K562 (cell line): Measurements from ENCODE around the gene MYO16.

ENCODE experiments used
- ARID2 ChIP-seq: fragments of 450-650 bp; IDR thresholded peaks from 2 replicates; pipeline ENCODE4 v1.6.1; 2017; ENCODE audit warnings: antibody characterized with exemption, mild to moderate bottlenecking
- DPF2 ChIP-seq: fragments of 450-650 bp; IDR thresholded peaks from 2 replicates; pipeline ENCODE4 v1.6.1; 2016
- EGR1 ChIP-seq: fragments of 450-650 bp; conservative IDR thresholded peaks from 2 replicates; pipeline ENCODE4 v1.6.1; 2017; ENCODE audit warnings: mild to moderate bottlenecking
- FOXA1 ChIP-seq: fragments of 450-650 bp; IDR thresholded peaks from 2 replicates; pipeline ENCODE4 v1.6.1; 2016; ENCODE audit warnings: mild to moderate bottlenecking, borderline replicate concordance
- HMG20B ChIP-seq: fragments of 250-450 bp; sonication (Bioruptor Pico); IDR thresholded peaks from 2 replicates; pipeline ENCODE4 v1.5.0; 2021; ENCODE audit warnings: mild to moderate bottlenecking
- HNRNPH1 ChIP-seq: fragments of 200-400 bp; formaldehyde crosslinking; optimal IDR thresholded peaks from 2 replicates; pipeline ENCODE3; 2017; ENCODE audit warnings: low read depth, mild to moderate bottlenecking, low read length, moderate library complexity
- NFE2 ChIP-seq: IDR thresholded peaks from 2 replicates; pipeline ENCODE4 v1.6.1; 2014; ENCODE audit warnings: antibody characterized with exemption, low read depth
- NKRF ChIP-seq: fragments of 450-650 bp; IDR thresholded peaks from 2 replicates; pipeline ENCODE4 v1.6.1; 2016; ENCODE audit warnings: borderline replicate concordance
- OTX1 ChIP-seq: fragments of 450-650 bp; formaldehyde crosslinking; IDR thresholded peaks from 2 replicates; pipeline ENCODE4 v1.4.0; 2022; ENCODE audit warnings: mild to moderate bottlenecking
- PHB2 ChIP-seq: fragments of 450-650 bp; IDR thresholded peaks from 2 replicates; pipeline ENCODE4 v1.6.1; 2017; ENCODE audit warnings: low read depth
- POLR2A ChIP-seq: fragments of 450-650 bp; conservative IDR thresholded peaks from 2 replicates; pipeline ENCODE4 v1.6.1; 2016
- ZBTB5 ChIP-seq: fragments of 450-650 bp; IDR thresholded peaks from 2 replicates; pipeline ENCODE4 v1.6.1; 2017; ENCODE audit warnings: antibody characterized with exemption
- TF ChIP-seq, protein P1 (sequence below), 3 experiments: IDR thresholded peaks in 2 of 3; conservative IDR thresholded peaks in 1 of 3; 2 replicates each; pipeline ENCODE4 v1.5.1; 2011 to 2012; ENCODE audit warnings: low read length in 3 of 3, mild to moderate bottlenecking in 3 of 3, control low read depth in 2 of 3, improper control_type of control experiment in 1 of 3, inconsistent platforms in 1 of 3, low read depth in 1 of 3, mixed read lengths in 1 of 3, moderate library complexity in 1 of 3; ENCODE audit not compliant: insufficient read depth in 2 of 3

GRCh38 chr13:109090796-109091195 is 461.4 kb downstream of the MYO16 start:
- TF ChIP-seq PHB2 (no peak), ARID2 (no peak), HMG20B (CRISPR knock-in tag) (no peak), DPF2 (no peak), POLR2A (no peak), NFE2 (no peak), HNRNPH1 (no peak), EGR1 (no peak), OTX1 (CRISPR knock-in tag) (no peak), FOXA1 (no peak), ZBTB5 (no peak), NKRF (no peak)
- TF ChIP-seq, protein P1, sequence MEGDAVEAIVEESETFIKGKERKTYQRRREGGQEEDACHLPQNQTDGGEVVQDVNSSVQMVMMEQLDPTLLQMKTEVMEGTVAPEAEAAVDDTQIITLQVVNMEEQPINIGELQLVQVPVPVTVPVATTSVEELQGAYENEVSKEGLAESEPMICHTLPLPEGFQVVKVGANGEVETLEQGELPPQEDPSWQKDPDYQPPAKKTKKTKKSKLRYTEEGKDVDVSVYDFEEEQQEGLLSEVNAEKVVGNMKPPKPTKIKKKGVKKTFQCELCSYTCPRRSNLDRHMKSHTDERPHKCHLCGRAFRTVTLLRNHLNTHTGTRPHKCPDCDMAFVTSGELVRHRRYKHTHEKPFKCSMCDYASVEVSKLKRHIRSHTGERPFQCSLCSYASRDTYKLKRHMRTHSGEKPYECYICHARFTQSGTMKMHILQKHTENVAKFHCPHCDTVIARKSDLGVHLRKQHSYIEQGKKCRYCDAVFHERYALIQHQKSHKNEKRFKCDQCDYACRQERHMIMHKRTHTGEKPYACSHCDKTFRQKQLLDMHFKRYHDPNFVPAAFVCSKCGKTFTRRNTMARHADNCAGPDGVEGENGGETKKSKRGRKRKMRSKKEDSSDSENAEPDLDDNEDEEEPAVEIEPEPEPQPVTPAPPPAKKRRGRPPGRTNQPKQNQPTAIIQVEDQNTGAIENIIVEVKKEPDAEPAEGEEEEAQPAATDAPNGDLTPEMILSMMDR (IDR thresholded peaks at IDR 0.05 in 2 of 3, conservative IDR thresholded peaks at IDR 0.05 in 1 of 3; ENCODE audit: insufficient read depth in 2 of 3, low read depth in 1 of 3, low read length in 3 of 3), result no peak
